CD4-positive, alpha-beta T cell (primary cell): ENCODE results near the gene PPP1R14C. TPM values are rescaled to one million over a fixed set of nuclear protein-coding genes. Genes with fewer than 3 reads are reported as not detected.

Experiments used
- ATAC-seq: fragments of 200-7000 bp; cut with Tn5 transposase; one replicate; pipeline ENCODE4 v1.10.0; 2022; ENCODE audit warnings: mild to moderate bottlenecking; ENCODE audit not compliant: poor library complexity
- CTCF ChIA-PET: fragments of 350-600 bp; sonication (Branson Sonifier 250); formaldehyde crosslinking; loops from one replicate; lab custom pipeline; 2021; ENCODE audit warnings: antibody characterized with exemption, inconsistent platforms; lab: Charles Lee
- POLR2A ChIA-PET: fragments of 350-600 bp; sonication (Branson Sonifier 250); formaldehyde crosslinking; loops from one replicate; lab custom pipeline; 2021; ENCODE audit warnings: antibody characterized with exemption, inconsistent platforms; lab: Charles Lee
- DNase-seq, 14 experiments: peaks; one replicate each; pipeline ENCODE4 v3.0.0-alpha.2; 2013 to 2020; ENCODE audit warnings: mixed read lengths in 2 of 14
- H3K27ac ChIP-seq, 2 donors: one replicate each; pipeline versions ENCODE4 v1.5.1 to v1.7.0; 2013; ENCODE audit warnings: low read length in 2 of 2, low read depth in 1 of 2, mild to moderate bottlenecking in 1 of 2
- H3K27me3 ChIP-seq, 2 experiments: 1 replicate in 1 of 2; 2 replicates in 1 of 2; pipeline versions ENCODE4 v1.6.1 to v1.7.0; 2013; ENCODE audit warnings: low read length in 2 of 2, control low read depth in 1 of 2, mild to moderate bottlenecking in 1 of 2, moderate library complexity in 1 of 2; ENCODE audit not compliant: insufficient read depth in 2 of 2, control insufficient read depth in 1 of 2
- H3K36me3 ChIP-seq: one replicate; pipeline ENCODE4 v1.6.1; 2013; ENCODE audit warnings: low read length, control low read depth; ENCODE audit not compliant: insufficient read depth
- H3K4me1 ChIP-seq: one replicate; pipeline ENCODE4 v1.6.1; 2013; ENCODE audit warnings: low read length, control low read depth; ENCODE audit not compliant: insufficient read depth
- H3K4me3 ChIP-seq: one replicate; pipeline ENCODE4 v1.5.1; 2013; ENCODE audit warnings: mild to moderate bottlenecking, low read length, moderate library complexity
- H3K9me3 ChIP-seq, 2 experiments: 1 replicate in 1 of 2; 2 replicates in 1 of 2; pipeline versions ENCODE4 v1.6.1 to v1.7.0; 2013; ENCODE audit warnings: low read length in 2 of 2, mild to moderate bottlenecking in 2 of 2, control low read depth in 1 of 2, moderate library complexity in 1 of 2; ENCODE audit not compliant: control insufficient read depth in 1 of 2, insufficient read depth in 1 of 2
- H3K27ac Mint-ChIP-seq: one replicate; pipeline ENCODE4 v1.8.0; 2020; ENCODE audit warnings: mixed read lengths
- H3K27me3 Mint-ChIP-seq: one replicate; pipeline ENCODE4 v1.8.0; 2021; ENCODE audit warnings: mixed read lengths
- H3K36me3 Mint-ChIP-seq: one replicate; pipeline ENCODE4 v1.8.0; 2021; ENCODE audit warnings: low read depth, mixed read lengths
- H3K4me1 Mint-ChIP-seq: one replicate; pipeline ENCODE4 v1.8.0; 2021; ENCODE audit warnings: low read depth, mixed read lengths
- H3K4me3 Mint-ChIP-seq: one replicate; pipeline ENCODE4 v1.8.0; 2020; ENCODE audit warnings: mild to moderate bottlenecking, mixed read lengths
- H3K9me3 Mint-ChIP-seq: one replicate; pipeline ENCODE4 v1.8.0; 2020; ENCODE audit warnings: mixed read lengths
- CTCF ChIP-seq: fragments of 200-600 bp; IDR thresholded peaks from one replicate; pipeline ENCODE4 v1.8.0; 2022; ENCODE audit warnings: antibody characterized with exemption, mild to moderate bottlenecking
- intact Hi-C, 2 experiments: fragments of 100-400 bp; cut with DNase I in 1 of 2; cut with micrococcal nuclease in 1 of 2; formaldehyde crosslinking; loops; one replicate each; pipeline versions ENCODE4 v1.15.1 to v1.9.0; 2023 to 2025; cut with DNase I, micrococcal nuclease
- total RNA-seq, 174 experiments: library from RNA in 2 of 174; stranded (reverse) in 2 of 174; gene quantifications; one replicate each; pipeline ENCODE4 v1.2.3 and lab custom pipeline; 2021 to 2026

Gene PPP1R14C
- total RNA-seq, 2 experiments from 2014 or later = not detected

- ChIA-PET CTCF (no interaction called here), POLR2A (no interaction called here)
- H3K4me3 Mint-ChIP-seq = no peak overlapping the region
Observed at GRCh38 chr6:150272264-150272975, 129.6 kb downstream of the PPP1R14C start.

GRCh38 chr6:150272976-150273315, 130.1 kb downstream of the PPP1R14C start:
- CTCF ChIA-PET = no interaction called here
- H3K4me1 ChIP-seq = no peaks in the 10 kb centered on the region
- H3K9me3 Mint-ChIP-seq = no peaks in the 10 kb centered on the region

More at GRCh38 chr6:150272264-150272975, 129.6 kb downstream of the PPP1R14C start:
- H3K27me3 Mint-ChIP-seq = no peaks in the 10 kb centered on the region
- ATAC-seq (no peak), DNase-seq (no peak)
- intact Hi-C loops = no loop called here
- no peaks in the 10 kb centered on the region for H3K27me3 ChIP-seq
- no peaks in the 10 kb centered on the region for H3K9me3 Mint-ChIP-seq
- no peak overlapping the region for H3K4me3 ChIP-seq
- no peak overlapping the region for H3K27ac Mint-ChIP-seq
- H3K9me3 ChIP-seq = no peaks in the 10 kb centered on the region
- no peaks in the 10 kb centered on the region for H3K4me1 Mint-ChIP-seq
- no peaks in the 10 kb centered on the region for H3K4me1 ChIP-seq
- H3K27ac ChIP-seq = no peak overlapping the region
- H3K36me3 Mint-ChIP-seq = no peaks in the 10 kb centered on the region
- no peaks in the 10 kb centered on the region for H3K36me3 ChIP-seq
- no peak for TF ChIP-seq CTCF

GRCh38 chr6:150273457-150274309, 130.8 kb downstream of the PPP1R14C start:
- Histone ChIP-seq H3K4me3 (no peak overlapping the region), H3K27ac (no peak overlapping the region), H3K36me3 (no peaks in the 10 kb centered on the region), H3K9me3 (no peaks in the 10 kb centered on the region), H3K27me3 (peaks cover 0 to 2% of the 10 kb centered on the region in 2 experiments), H3K4me1 (no peaks in the 10 kb centered on the region)
- no peak overlapping the region for H3K4me3 Mint-ChIP-seq
- TF ChIP-seq CTCF = no peak
- H3K27me3 Mint-ChIP-seq = peaks cover 3% of the 10 kb centered on the region
- H3K27ac Mint-ChIP-seq = no peak overlapping the region
- ChIA-PET CTCF (interaction anchor here (0.8 kb wide), 1 partner anchor 26 kb away, joined by 4 read pairs; no protein-coding TSS in a partner anchor), POLR2A (interaction anchor here (0.6 kb wide), 1 partner anchor 9 kb away, joined by 5 read pairs; no protein-coding TSS in a partner anchor)
- intact Hi-C loops = no loop called here
- H3K9me3 Mint-ChIP-seq = no peaks in the 10 kb centered on the region
- H3K4me1 Mint-ChIP-seq = no peaks in the 10 kb centered on the region
- no peak for DNase-seq
- no peaks in the 10 kb centered on the region for H3K36me3 Mint-ChIP-seq
- ATAC-seq = no peak

More at GRCh38 chr6:150272976-150273315, 130.1 kb downstream of the PPP1R14C start:
- Mint-ChIP-seq H3K4me3 (no peak overlapping the region), H3K27me3 (no peaks in the 10 kb centered on the region), H3K4me1 (no peaks in the 10 kb centered on the region), H3K36me3 (no peaks in the 10 kb centered on the region), H3K27ac (no peak overlapping the region)
- Histone ChIP-seq H3K27ac (no peak overlapping the region), H3K4me3 (no peak overlapping the region), H3K27me3 (no peaks in the 10 kb centered on the region), H3K36me3 (no peaks in the 10 kb centered on the region), H3K9me3 (no peaks in the 10 kb centered on the region)
- no peak for TF ChIP-seq CTCF
- intact Hi-C loops = no loop called here
- ATAC-seq (no peak), DNase-seq (no peak)
- POLR2A ChIA-PET = no interaction called here
